ENCODE data around the gene TMEM119.
A peak's percentile ranks its signal among the peaks of the same experiment; 100 is the strongest.
"Not testable (repeated sequence)": the region's sequence is repeated elsewhere in the genome, so short reads cannot be mapped to it uniquely, and the experiment has no call there.

Gene TMEM119

GRCh38 chr12:108635201-108635996 is 37.5 kb upstream of the TMEM119 start:
- no peak for DNase-seq (ENCODE audit: low spot score)

GRCh38 chr12:108634341-108634751 is 36.5 kb upstream of the TMEM119 start:
- no peak for DNase-seq (ENCODE audit: low spot score)

GRCh38 chr12:108633534-108634248 is 35.8 kb upstream of the TMEM119 start, which contains the start of gene SELPLG:
SELPLG (minus strand) TSS chr12:108633894; CDS start chr12:108624307, 9,587 bp downstream.
- DNase-seq (ENCODE audit: low spot score) = peak; percentile 83

- no peak for DNase-seq (ENCODE audit: low spot score)
Measured at GRCh38 chr12:108633081-108633533, 35.2 kb upstream of the TMEM119 start.

- DNase-seq (ENCODE audit: low spot score) = not testable (repeated sequence)
Measured at GRCh38 chr12:108631261-108631660, 33.4 kb upstream of the TMEM119 start.

- DNase-seq (ENCODE audit: low spot score) = no peak
Measured at GRCh38 chr12:108630481-108631207, 32.8 kb upstream of the TMEM119 start.

- no peak for DNase-seq (ENCODE audit: low spot score)
Measured at GRCh38 chr12:108629824-108630476, 32.1 kb upstream of the TMEM119 start.

GRCh38 chr12:108629151-108629550 is 31.3 kb upstream of the TMEM119 start:
- no peak for DNase-seq (ENCODE audit: low spot score)

- no peak for DNase-seq (ENCODE audit: low spot score)
Measured at GRCh38 chr12:108627134-108627920, 29.4 kb upstream of the TMEM119 start.

GRCh38 chr12:108625228-108625627 is 27.3 kb upstream of the TMEM119 start:
- no peak for DNase-seq (ENCODE audit: low spot score)

GRCh38 chr12:108623577-108623976 is 25.7 kb upstream of the TMEM119 start:
- DNase-seq (ENCODE audit: low spot score) = no peak

- DNase-seq (ENCODE audit: low spot score) = no peak
Measured at GRCh38 chr12:108622921-108623514, 25.1 kb upstream of the TMEM119 start.

- DNase-seq (ENCODE audit: low spot score) = no peak
Measured at GRCh38 chr12:108622421-108622820, 24.5 kb upstream of the TMEM119 start.

- no peak for DNase-seq (ENCODE audit: low spot score)
Measured at GRCh38 chr12:108621161-108621560, 23.3 kb upstream of the TMEM119 start.

GRCh38 chr12:108620236-108620879 is 22.5 kb upstream of the TMEM119 start:
- no peak for DNase-seq (ENCODE audit: low spot score)

GRCh38 chr12:108619369-108620160 is 21.7 kb upstream of the TMEM119 start:
- no peak for DNase-seq (ENCODE audit: low spot score)

GRCh38 chr12:108618953-108619274 is 21.0 kb upstream of the TMEM119 start:
- DNase-seq (ENCODE audit: low spot score) = not testable (repeated sequence)

GRCh38 chr12:108618079-108618952 is 20.4 kb upstream of the TMEM119 start:
- peak; percentile 81 for DNase-seq (ENCODE audit: low spot score)
